ENCODE measurements around the gene NSMCE1. TPM values are rescaled to one million over a fixed set of nuclear protein-coding genes. Genes with fewer than 3 reads are reported as not detected.

Gene NSMCE1
- total and polyA plus RNA-seq, 2 of the 4 experiments (the other 2 are of a cell fraction), result 47.5 to 120 TPM

DNA sequence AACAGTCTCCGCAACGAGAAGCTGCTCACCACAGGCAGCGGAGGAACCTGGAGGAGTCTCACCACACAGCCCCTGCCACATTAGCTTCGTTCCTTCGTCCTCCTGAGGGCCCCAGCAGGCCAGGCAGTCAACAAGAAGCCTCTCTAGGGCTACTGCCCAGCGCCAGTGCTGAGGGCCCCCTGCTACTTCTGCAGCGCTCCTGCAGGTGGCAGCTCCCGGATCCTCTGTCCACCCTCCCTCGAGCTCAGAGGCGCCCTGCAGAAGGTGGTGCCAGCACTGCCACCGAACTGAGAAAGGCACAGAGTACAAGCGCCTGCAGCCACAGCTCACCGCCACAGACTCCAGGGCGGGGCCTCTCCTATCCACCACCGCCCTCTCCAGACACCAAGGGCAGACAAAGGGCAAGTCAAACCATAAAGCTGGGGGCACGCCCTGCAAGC, 38.0 kb downstream of the NSMCE1 start:
- Histone ChIP-seq H3K4me3 (ENCODE audit: insufficient read depth, low read depth, low read length) (no peak overlapping the region), H3K23ac (ENCODE audit: low read depth, low read length) (no peak overlapping the region), H3K9ac (ENCODE audit: low read depth, low read length) (no peak overlapping the region), H3K79me1 (ENCODE audit: low read depth in 1 of 2, low read length in 2 of 2) (peaks cover 3 to 10% of the 10 kb centered on the region in 2 experiments; a peak in 2 of 4 replicates), H3K9me3 (ENCODE audit: control insufficient read depth, insufficient read depth, low read length) (no peaks in the 10 kb centered on the region), H3K9me1 (ENCODE audit: insufficient read depth, low read length) (0 out of 2 replicates have a peak, but pooled peaks cover 4% of the 10 kb centered on the region), H2BK15ac (ENCODE audit: low read depth, low read length) (no peak overlapping the region), H2BK20ac (ENCODE audit: low read depth, low read length) (no peak overlapping the region), H3K4me1 (ENCODE audit: control insufficient read depth, insufficient read depth, low read length) (peaks cover 5% of the 10 kb centered on the region), H4K5ac (ENCODE audit: low read depth, low read length) (no peak overlapping the region), H2AK5ac (ENCODE audit: low read depth, low read length) (no peak overlapping the region), H2AK9ac (replicated peaks; ENCODE audit: low read depth, low read length, poor library complexity) (no peak overlapping the region), H4K8ac (ENCODE audit: low read depth in 2 of 2, low read length in 2 of 2) (no peak overlapping the region), H3K27me3 (ENCODE audit: control insufficient read depth, insufficient read depth, low read length) (no peaks in the 10 kb centered on the region), H3K18ac (ENCODE audit: low read depth, low read length) (no peak overlapping the region), H3K4me2 (ENCODE audit: low read depth, low read length) (no peak overlapping the region), H4K91ac (ENCODE audit: insufficient read depth, low read depth, low read length) (no peak overlapping the region), H2BK5ac (ENCODE audit: low read depth, low read length, poor library complexity, severe bottlenecking) (no peak overlapping the region), H2BK120ac (ENCODE audit: low read depth, low read length) (no peak overlapping the region), H3K4ac (ENCODE audit: low read depth, low read length) (no peak overlapping the region), H3K27ac (ENCODE audit: insufficient read depth, low read length) (no peak overlapping the region), H4K20me1 (ENCODE audit: insufficient read depth, low read length) (no peaks in the 10 kb centered on the region), H3K14ac (replicated peaks; ENCODE audit: low read depth, low read length) (no peak overlapping the region), H3K56ac (ENCODE audit: extremely low read depth, insufficient read depth, low read length) (no peak overlapping the region), H3K36me3 (ENCODE audit: control insufficient read depth, insufficient read depth, low read length) (peaks cover 34% of the 10 kb centered on the region), H2AFZ (replicated peaks; ENCODE audit: low read length, poor library complexity) (no peak overlapping the region)
- TF ChIP-seq CEBPB (IDR thresholded peaks at IDR 0.05; ENCODE audit: low read depth, low read length) (no peak), MAZ (IDR thresholded peaks at IDR 0.05; ENCODE audit: borderline replicate concordance, low read depth, low read length) (no peak), RFX5 (IDR thresholded peaks at IDR 0.05; ENCODE audit: low read depth, low read length) (no peak)
- TF ChIP-seq, protein P1, sequence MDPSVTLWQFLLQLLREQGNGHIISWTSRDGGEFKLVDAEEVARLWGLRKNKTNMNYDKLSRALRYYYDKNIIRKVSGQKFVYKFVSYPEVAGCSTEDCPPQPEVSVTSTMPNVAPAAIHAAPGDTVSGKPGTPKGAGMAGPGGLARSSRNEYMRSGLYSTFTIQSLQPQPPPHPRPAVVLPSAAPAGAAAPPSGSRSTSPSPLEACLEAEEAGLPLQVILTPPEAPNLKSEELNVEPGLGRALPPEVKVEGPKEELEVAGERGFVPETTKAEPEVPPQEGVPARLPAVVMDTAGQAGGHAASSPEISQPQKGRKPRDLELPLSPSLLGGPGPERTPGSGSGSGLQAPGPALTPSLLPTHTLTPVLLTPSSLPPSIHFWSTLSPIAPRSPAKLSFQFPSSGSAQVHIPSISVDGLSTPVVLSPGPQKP (IDR thresholded peaks at IDR 0.05; ENCODE audit: borderline replicate concordance, low read depth, low read length), result no peak
- in situ Hi-C loops (cut with MboI; ENCODE audit: low sequenced_read_pairs) (loop anchor here (5.0 kb wide), 2 partner anchors 142 to 222 kb away; no protein-coding TSS in a partner anchor), intact Hi-C loops (cut with micrococcal nuclease) (no loop called here), dilution Hi-C loops (cut with HindIII; ENCODE audit: low sequenced_read_pairs, unreplicated experiment) (no loop called here)
- no TSS peak for BruUV-seq (replicated peaks)
- no peak for DNase-seq
- no peak for ATAC-seq (ENCODE audit: low read depth)
- WGBS, 2 experiments (ENCODE audit: extremely low coverage in 2 of 2, insufficient read length in 1 of 2), result 93% methylated on average over 8 of the region's 16 CpGs; no CpG with 5 or more reads in 1 of the 2 experiments
- ChIA-PET CTCF (interaction anchor here (0.5 kb wide), 1 partner anchor 90 kb away, joined by 3 read pairs; no protein-coding TSS in a partner anchor), POLR2A (ENCODE audit: unreplicated experiment) (no interaction called here)
